ENCODE data around the gene YWHAG. TPM values are rescaled to one million over a fixed set of nuclear protein-coding genes. Genes with fewer than 3 reads are reported as not detected.

YWHAG gene
- total RNA-seq, 3 donors from 2014 or later = 74.3 to 114 (median 102) TPM

DNA sequence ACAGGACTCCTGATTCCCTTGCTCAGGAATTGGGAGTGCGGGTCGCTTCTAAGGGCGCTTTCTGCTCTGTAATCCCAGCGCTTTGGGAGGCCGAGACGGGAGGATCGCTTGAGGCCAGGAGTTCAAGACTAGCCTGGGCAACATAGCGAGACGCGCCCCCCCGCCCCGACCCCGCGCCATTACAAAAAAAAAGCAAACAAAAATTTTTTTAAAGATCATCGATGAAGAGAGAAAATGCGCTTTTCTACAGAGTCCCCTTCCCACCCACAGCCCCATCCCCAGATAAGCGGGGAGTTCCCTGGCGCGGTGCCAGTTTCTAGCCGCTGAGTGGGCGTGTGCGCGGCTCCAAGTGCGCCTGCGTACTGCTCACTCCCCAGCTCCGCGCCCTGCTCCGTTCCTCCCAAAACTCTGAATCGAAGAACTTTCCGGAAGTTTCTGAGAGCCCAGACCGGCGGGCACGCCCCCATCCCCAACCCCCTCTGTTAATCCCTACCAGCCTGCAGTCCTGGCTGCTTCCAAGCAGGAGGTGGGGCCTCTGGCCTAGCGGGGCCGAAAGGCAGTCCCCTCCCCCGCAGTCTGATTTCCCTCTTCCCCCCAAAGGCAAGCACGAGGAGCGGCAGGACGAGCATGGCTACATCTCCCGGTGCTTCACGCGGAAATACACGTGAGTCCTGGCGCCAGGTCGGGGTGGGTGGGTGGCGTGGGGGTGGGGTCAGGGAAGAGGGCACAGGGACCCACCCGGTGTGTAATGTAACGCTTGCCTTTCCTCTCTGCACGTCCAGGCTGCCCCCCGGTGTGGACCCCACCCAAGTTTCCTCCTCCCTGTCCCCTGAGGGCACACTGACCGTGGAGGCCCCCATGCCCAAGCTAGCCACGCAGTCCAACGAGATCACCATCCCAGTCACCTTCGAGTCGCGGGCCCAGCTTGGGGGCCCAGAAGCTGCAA is 55.3 kb downstream of the YWHAG start:
- Histone ChIP-seq H3K4me1 (ENCODE audit: low read depth) (peaks cover 21% of the 10 kb centered on the region), H3K36me3 (ENCODE audit: low read depth) (no peaks in the 10 kb centered on the region), H3K4me3 (peak overlapping the region; percentile 70), H3K9me3 (no peaks in the 10 kb centered on the region)
- TF ChIP-seq, protein P1, sequence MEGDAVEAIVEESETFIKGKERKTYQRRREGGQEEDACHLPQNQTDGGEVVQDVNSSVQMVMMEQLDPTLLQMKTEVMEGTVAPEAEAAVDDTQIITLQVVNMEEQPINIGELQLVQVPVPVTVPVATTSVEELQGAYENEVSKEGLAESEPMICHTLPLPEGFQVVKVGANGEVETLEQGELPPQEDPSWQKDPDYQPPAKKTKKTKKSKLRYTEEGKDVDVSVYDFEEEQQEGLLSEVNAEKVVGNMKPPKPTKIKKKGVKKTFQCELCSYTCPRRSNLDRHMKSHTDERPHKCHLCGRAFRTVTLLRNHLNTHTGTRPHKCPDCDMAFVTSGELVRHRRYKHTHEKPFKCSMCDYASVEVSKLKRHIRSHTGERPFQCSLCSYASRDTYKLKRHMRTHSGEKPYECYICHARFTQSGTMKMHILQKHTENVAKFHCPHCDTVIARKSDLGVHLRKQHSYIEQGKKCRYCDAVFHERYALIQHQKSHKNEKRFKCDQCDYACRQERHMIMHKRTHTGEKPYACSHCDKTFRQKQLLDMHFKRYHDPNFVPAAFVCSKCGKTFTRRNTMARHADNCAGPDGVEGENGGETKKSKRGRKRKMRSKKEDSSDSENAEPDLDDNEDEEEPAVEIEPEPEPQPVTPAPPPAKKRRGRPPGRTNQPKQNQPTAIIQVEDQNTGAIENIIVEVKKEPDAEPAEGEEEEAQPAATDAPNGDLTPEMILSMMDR (IDR thresholded peaks at IDR 0.05) = no peak
- DNase-seq (peak; percentile 84 to 92 (median 89)), ATAC-seq (peak; percentile 74)
- intact Hi-C loops (cut with DNase I, micrococcal nuclease) = no loop called here

GRCh38 chr7:76302347-76303201 is 56.2 kb downstream of the YWHAG start, which contains the start of gene HSPB1:
TSS of gene HSPB1 (plus strand) at chr7:76302673. CDS start at chr7:76302713, 40 bp downstream.
- H3K4me3 ChIP-seq = peak within 1 kb of the TSS; percentile 70
- no peaks in the 10 kb centered on the region for H3K9me3 ChIP-seq
- peaks cover 23% of the 10 kb centered on the region for H3K4me1 ChIP-seq (ENCODE audit: low read depth)
- TF ChIP-seq, protein P1 (IDR thresholded peaks at IDR 0.05) = no peak
- ATAC-seq = peak; percentile 65
- peak; percentile 93 to 94 (median 93) for DNase-seq
- intact Hi-C loops (cut with DNase I, micrococcal nuclease) = no loop called here
- H3K36me3 ChIP-seq (ENCODE audit: low read depth) = no peaks in the 10 kb centered on the region

DNA sequence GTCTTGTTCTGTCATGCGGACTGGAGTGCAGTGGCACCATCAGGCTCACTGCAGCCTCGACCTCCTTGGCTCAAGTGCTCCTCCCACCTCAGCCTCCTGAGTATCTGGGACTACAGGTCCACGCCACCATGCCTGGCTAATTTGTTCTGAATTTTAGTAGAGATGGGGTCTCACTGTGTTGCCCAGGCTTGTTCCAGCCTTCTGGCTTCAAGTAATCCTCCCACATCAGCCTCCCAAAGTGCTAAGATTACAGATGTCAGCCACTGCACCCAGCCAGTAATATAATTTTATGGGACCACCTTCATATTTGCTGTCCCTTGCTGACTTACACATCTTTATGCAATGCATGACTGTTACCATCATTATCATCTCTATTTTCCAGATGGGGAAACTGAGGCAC is 57.8 kb downstream of the YWHAG start:
- Histone ChIP-seq H3K9me3 (no peaks in the 10 kb centered on the region), H3K36me3 (ENCODE audit: low read depth) (no peaks in the 10 kb centered on the region), H3K4me3 (no peak overlapping the region), H3K4me1 (ENCODE audit: low read depth) (peaks cover 33% of the 10 kb centered on the region)
- TF ChIP-seq, protein P1 (IDR thresholded peaks at IDR 0.05) = no peak
- ATAC-seq = no peak
- no peak for DNase-seq
- intact Hi-C loops (cut with DNase I, micrococcal nuclease) = no loop called here

GRCh38 chr7:76300166-76300731 is 58.5 kb downstream of the YWHAG start:
- intact Hi-C loops (cut with DNase I, micrococcal nuclease) = no loop called here
- Histone ChIP-seq H3K9me3 (no peaks in the 10 kb centered on the region), H3K36me3 (ENCODE audit: low read depth) (no peaks in the 10 kb centered on the region), H3K4me1 (ENCODE audit: low read depth) (peaks cover 39% of the 10 kb centered on the region), H3K4me3 (no peak overlapping the region)
- ATAC-seq = peak; percentile 4
- TF ChIP-seq, protein P1 (IDR thresholded peaks at IDR 0.05) = no peak
- no peak for DNase-seq
